Lower leg skin (tissue), 3 donors: ENCODE measurements around the gene PRDM16.

Experiments used
- POLR2A ChIP-seq, 2 donors: fragments of 450-650 bp; IDR thresholded peaks; one replicate each; pipeline ENCODE4 v1.6.1; 2016 to 2017; ENCODE audit warnings: antibody characterized with exemption in 2 of 2, mild to moderate bottlenecking in 1 of 2, moderate library complexity in 1 of 2
- TF ChIP-seq, protein P1 (sequence below), 3 donors: fragments of 450-650 bp; IDR thresholded peaks; one replicate each; pipeline ENCODE4 v1.5.1; 2016; ENCODE audit warnings: antibody characterized with exemption in 3 of 3, mild to moderate bottlenecking in 3 of 3, moderate library complexity in 2 of 3

DNA sequence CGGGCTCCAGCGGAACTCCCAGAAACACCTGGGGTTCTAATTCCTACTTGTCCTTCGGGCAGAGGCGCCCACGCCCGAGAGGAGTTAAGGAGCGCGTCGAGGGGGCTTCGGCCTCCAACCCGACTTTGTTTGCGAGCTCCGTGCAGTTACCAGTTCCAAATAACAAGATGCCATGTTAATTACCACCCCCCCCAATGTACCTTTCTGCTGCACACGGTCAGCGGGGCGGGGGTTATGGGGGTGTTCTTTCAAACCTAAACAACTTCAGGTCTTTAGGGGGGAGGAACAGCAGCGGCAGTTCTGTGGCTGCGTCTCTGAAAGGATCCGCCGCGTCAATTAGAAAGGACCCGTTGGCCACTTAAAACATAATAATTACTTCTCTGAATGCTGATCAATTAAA is 114.8 kb downstream of the PRDM16 start:
- TF ChIP-seq, protein P1, sequence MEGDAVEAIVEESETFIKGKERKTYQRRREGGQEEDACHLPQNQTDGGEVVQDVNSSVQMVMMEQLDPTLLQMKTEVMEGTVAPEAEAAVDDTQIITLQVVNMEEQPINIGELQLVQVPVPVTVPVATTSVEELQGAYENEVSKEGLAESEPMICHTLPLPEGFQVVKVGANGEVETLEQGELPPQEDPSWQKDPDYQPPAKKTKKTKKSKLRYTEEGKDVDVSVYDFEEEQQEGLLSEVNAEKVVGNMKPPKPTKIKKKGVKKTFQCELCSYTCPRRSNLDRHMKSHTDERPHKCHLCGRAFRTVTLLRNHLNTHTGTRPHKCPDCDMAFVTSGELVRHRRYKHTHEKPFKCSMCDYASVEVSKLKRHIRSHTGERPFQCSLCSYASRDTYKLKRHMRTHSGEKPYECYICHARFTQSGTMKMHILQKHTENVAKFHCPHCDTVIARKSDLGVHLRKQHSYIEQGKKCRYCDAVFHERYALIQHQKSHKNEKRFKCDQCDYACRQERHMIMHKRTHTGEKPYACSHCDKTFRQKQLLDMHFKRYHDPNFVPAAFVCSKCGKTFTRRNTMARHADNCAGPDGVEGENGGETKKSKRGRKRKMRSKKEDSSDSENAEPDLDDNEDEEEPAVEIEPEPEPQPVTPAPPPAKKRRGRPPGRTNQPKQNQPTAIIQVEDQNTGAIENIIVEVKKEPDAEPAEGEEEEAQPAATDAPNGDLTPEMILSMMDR (IDR thresholded peaks at IDR 0.05), result no peak
- TF ChIP-seq POLR2A (IDR thresholded peaks at IDR 0.05), result no peak
